ENCODE results near the gene RHOBTB3. TPM values are rescaled to one million over a fixed set of nuclear protein-coding genes. Genes with fewer than 3 reads are reported as not detected.

RHOBTB3 gene
- polyA plus RNA-seq, 1 donor from 2014 or later: 1.9 TPM

DNA sequence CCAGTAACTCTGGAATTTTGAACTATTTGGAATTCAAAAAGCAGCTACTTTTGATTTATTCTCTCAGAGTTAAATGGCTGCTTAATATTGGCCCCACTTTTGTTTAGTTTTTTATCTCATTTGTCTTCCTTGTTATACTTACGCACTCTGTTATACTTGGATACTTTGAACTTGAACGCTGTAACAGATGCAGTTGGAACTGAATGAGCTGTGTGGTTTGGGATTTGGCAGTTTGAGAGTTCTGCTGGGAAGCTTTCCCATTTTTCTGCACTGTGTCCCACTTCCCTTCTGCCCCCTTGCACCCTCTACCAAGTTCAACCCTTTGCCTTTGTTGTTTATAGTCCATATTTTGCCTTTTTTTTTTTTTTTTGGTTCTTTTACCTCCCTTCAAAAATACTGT is 3.8 kb downstream of the RHOBTB3 start:
- Mint-ChIP-seq H3K4me3 (peak overlapping the region in 1 of 4 donors; percentile 28), H3K27ac (no peak overlapping the region), H3K36me3 (peaks cover 1% of the 10 kb centered on the region), H3K27me3 (peaks cover 17% of the 10 kb centered on the region), H3K9me3 (no peaks in the 10 kb centered on the region), H3K4me1 (peaks cover 10 to 18% (median 15%) of the 10 kb centered on the region in 3 donors)

DNA sequence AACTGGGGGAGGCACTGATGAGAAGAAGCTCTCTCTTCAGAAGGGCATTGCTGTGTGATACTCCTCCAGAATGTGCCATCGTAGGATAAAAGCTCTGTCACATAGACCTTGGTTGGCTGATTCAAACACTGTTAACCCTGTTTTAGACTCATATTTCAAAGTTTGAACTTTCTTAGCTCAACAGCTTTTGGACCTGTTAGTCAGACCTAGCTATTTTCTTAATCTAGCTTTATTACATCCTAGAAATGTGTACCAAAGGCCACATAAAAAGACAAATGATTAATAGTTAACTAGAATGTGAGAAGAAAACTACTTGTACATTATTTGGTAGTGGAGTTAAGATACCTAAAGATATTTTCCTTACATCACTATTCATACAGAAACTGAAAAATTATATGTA is 4.3 kb downstream of the RHOBTB3 start:
- Mint-ChIP-seq H3K27ac (no peak overlapping the region), H3K4me3 (no peak overlapping the region), H3K4me1 (peaks cover 8 to 16% (median 13%) of the 10 kb centered on the region in 3 donors), H3K36me3 (peaks cover 1% of the 10 kb centered on the region), H3K9me3 (no peaks in the 10 kb centered on the region), H3K27me3 (peaks cover 13% of the 10 kb centered on the region)

DNA sequence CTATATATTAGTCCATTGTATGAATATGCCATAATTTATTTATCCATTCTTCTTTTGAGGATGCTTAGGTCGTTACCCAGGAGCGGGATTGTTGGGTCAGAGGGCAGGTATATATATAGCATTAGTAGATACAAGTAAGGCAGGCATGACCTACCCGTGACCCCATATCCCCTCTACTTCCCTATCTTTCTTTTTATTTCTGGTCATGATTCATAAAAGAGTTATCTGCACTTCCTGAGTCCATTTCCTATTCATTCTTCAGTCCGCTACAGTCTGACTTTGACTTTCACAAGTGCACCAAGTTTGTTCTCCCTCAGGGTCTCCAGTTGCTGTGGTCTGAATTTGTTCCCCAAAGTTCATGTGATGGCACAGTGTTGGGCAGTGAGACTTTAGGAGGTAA is 6.9 kb downstream of the RHOBTB3 start:
- H3K4me1 Mint-ChIP-seq: peaks cover 2 to 7% (median 5%) of the 10 kb centered on the region in 3 donors
- peak overlapping the region in 1 of 4 donors; percentile 35 for H3K4me3 Mint-ChIP-seq
- no peaks in the 10 kb centered on the region for H3K9me3 Mint-ChIP-seq
- H3K36me3 Mint-ChIP-seq: peaks cover 1% of the 10 kb centered on the region
- H3K27ac Mint-ChIP-seq: no peak overlapping the region
- H3K27me3 Mint-ChIP-seq: peaks cover under 1% of the 10 kb centered on the region

DNA sequence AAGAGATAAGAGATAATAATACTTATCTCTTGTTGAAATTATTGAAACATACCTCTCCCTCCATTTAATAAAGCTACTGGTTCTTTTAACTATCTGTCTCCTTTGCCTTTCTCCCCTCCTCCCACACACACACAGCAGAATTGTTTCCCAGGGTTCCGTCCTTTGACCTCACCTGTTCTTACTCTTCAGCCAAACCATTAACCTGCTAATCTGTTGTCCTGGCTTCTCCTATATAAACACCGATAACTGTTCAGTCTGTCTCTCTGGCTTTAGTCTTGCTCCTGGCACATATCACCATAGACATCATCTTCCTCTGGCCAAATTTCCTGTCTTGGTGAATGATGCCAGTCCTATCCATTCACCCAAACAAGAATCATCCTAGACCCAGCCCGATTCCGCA is 7.7 kb downstream of the RHOBTB3 start:
- no peaks in the 10 kb centered on the region for H3K9me3 Mint-ChIP-seq
- peaks cover 0 to 7% (median 5%) of the 10 kb centered on the region in 3 donors for H3K4me1 Mint-ChIP-seq
- no peak overlapping the region for H3K27ac Mint-ChIP-seq
- no peak overlapping the region for H3K4me3 Mint-ChIP-seq
- H3K36me3 Mint-ChIP-seq: peaks cover 1% of the 10 kb centered on the region
- H3K27me3 Mint-ChIP-seq: no peaks in the 10 kb centered on the region

DNA sequence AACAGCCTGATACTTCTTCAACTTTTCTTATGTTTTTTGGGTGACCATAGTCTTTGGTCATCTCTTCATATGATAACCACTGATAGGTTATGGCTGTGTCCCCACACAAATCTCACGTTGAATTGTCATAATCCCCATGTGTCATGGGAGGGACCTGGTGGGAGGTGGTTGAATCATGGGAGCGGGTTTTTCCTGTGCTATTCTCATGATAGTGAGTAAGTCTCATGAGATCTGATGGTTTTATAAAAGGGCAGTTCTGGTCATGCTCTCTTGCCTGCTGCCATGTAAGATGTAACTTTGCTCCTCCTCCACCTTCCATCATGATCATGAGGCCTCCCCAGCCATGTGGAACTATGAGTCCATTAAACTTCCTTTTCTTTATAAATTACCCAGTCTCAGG is 8.7 kb downstream of the RHOBTB3 start:
- Mint-ChIP-seq H3K4me1 (peaks cover 0 to 7% (median 5%) of the 10 kb centered on the region in 3 donors), H3K9me3 (no peaks in the 10 kb centered on the region), H3K4me3 (no peak overlapping the region), H3K27me3 (no peaks in the 10 kb centered on the region), H3K36me3 (peaks cover 1% of the 10 kb centered on the region), H3K27ac (no peak overlapping the region)

DNA sequence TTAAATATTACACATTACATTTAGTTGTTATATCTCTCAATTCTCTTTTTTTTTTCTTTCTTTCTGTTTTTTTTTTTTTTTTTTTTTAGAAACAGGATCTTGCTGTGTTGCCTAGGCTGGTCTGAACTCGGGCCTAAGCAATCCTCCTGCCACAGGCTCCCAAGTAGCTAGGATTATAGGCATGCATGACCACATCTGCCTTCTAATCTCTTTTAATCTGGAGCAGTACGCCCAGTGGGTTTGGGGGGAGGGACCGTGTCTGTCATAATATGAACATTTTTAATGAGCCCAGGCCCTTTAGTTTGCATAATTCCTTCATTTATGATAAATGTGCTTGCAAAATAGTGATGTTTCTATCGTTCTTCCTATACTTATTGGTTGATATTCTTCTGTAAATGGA is 10.3 kb downstream of the RHOBTB3 start:
- H3K4me1 Mint-ChIP-seq: peaks cover 0 to 7% (median 5%) of the 10 kb centered on the region in 3 donors
- no peaks in the 10 kb centered on the region for H3K9me3 Mint-ChIP-seq
- H3K27ac Mint-ChIP-seq: no peak overlapping the region
- no peaks in the 10 kb centered on the region for H3K27me3 Mint-ChIP-seq
- H3K36me3 Mint-ChIP-seq: peaks cover 1% of the 10 kb centered on the region
- no peak overlapping the region for H3K4me3 Mint-ChIP-seq

DNA sequence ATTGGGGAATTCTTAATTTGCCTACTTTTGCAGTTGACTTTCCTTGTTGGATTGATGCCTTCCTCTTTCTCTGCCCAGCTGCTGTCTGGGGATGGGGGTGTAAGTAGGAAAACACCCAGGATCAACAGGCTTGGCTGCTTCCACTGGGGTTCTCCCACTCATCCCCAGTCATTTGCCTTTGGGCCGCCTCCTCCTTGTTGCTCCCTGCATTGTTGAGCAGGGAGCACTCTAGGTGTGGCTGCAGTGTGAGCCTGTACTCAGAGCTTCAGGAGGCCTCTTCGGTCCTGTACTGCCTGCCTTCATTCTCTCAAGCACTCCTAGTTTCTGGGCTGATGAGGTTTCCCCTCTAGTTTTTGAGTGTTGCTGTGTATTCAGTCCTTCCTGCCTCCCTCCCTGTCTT is 12.1 kb downstream of the RHOBTB3 start:
- Mint-ChIP-seq H3K36me3 (peaks cover 1% of the 10 kb centered on the region), H3K27me3 (no peaks in the 10 kb centered on the region), H3K9me3 (no peaks in the 10 kb centered on the region), H3K4me1 (peaks cover 0 to 4% (median under 1%) of the 10 kb centered on the region in 3 donors), H3K27ac (peak overlapping the region in 1 of 3 donors; percentile 87), H3K4me3 (no peak overlapping the region)

DNA sequence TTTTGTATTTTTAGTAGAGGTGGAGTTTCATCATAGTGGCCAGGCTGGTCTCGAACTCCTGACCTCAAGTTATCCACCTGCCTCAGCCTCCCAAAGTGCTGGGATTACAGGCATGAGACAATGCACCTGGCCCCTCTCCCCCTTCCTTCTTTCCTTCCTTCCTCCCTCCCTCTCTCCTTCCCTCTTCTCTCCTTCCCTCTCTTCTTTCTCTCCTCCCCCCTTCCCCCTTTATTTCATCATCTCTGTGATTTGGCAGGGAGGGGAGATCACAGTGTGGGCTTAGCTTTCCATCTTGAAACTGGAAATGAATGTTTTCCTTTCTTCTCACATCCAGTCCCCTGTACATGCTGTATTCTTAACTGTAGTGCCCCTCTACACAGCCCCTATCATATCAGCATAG is 12.7 kb downstream of the RHOBTB3 start:
- H3K27ac Mint-ChIP-seq: no peak overlapping the region
- H3K9me3 Mint-ChIP-seq: no peaks in the 10 kb centered on the region
- H3K36me3 Mint-ChIP-seq: peaks cover 1% of the 10 kb centered on the region
- peaks cover 0 to 3% (median 0%) of the 10 kb centered on the region in 3 donors for H3K4me1 Mint-ChIP-seq
- no peak overlapping the region for H3K4me3 Mint-ChIP-seq
- H3K27me3 Mint-ChIP-seq: no peaks in the 10 kb centered on the region

DNA sequence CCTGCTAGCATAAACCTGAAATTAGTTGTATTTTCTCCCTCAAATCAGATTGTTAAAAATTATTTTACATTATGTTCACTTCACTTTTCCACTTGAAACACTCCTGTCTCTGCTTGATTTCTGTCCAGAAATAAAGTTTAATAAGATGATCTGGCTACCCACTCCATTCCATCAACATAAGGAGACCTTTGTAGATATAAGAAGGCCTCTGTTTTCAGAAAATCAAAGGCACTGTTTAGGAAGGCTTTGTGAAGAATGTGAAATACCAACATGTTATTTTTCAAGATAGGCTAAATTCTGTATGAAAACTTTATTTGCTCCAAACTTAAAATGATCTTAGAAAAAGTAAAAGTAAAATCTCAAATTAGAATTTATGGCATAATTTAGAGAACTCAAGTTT is 15.1 kb downstream of the RHOBTB3 start:
- Mint-ChIP-seq H3K36me3 (no peaks in the 10 kb centered on the region), H3K9me3 (no peaks in the 10 kb centered on the region), H3K27me3 (no peaks in the 10 kb centered on the region), H3K4me3 (no peak overlapping the region), H3K4me1 (no peaks in the 10 kb centered on the region), H3K27ac (no peak overlapping the region)

DNA sequence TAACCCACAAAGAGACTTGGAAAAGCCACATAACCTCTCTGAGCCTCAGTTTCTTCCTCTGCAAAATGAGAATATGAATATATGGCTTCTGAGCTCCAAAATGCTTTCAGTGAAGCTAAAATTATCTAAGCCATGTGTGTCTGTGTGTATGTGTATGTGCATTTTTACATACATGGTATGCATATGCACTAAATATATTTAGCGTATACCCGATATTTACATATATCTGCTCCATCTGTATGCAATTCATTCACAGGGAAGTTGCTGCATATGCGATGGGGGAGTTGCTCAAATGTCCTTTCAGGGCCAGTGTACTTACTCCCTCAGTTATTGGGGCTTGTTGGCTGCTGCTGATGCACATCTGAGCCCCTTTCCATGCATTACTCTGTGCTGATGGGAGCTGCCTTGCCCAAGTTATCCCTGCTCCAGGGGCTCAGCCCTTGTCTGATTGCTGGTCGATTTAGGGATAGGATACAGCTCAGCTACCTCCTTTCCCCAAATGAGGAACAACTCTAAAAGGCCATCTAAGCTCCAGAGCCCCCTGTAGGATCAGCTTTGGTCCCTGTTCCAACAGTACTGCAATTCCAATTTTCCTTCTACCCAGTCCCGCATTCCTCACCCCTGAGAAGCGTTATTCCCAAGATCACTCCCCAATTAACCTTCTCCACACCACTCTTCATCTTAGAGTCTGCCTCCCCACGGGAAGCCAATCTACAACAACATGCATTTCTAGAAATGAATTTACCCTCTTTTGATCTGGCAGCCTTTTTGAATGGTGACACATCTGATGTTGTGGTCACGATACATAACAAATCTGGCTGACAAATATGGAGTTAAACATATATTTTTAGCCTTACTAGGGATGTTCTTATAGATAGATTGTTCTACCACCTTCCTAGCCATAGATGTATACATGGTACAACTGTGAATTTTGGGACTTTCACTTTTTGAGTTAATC is 15.9 kb downstream of the RHOBTB3 start:
- H3K4me3 Mint-ChIP-seq: no peak overlapping the region
- H3K27ac Mint-ChIP-seq: no peak overlapping the region
- no peaks in the 10 kb centered on the region for H3K9me3 Mint-ChIP-seq

DNA sequence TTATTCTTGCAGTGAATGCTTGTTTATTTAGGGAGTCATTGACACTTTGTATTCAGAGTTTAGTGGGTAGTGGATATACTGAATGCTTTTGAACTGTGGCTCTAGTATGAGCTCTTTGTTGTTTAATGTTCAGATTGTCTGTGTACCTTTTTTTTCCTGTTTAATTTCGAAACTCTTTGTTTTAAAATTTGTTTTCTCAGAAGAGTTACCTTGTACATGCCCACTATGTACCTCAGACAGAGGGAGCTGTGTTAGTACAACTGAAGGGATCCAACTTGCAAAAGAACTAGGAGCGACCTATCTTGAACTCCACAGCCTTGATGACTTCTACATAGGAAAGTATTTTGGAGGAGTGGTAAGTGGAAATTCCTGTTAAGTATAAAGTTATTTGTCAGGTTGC is 17.0 kb downstream of the RHOBTB3 start:
- H3K27me3 Mint-ChIP-seq: no peaks in the 10 kb centered on the region
- H3K27ac Mint-ChIP-seq: no peak overlapping the region
- H3K4me3 Mint-ChIP-seq: no peak overlapping the region
- no peaks in the 10 kb centered on the region for H3K9me3 Mint-ChIP-seq
- no peaks in the 10 kb centered on the region for H3K36me3 Mint-ChIP-seq
- no peaks in the 10 kb centered on the region for H3K4me1 Mint-ChIP-seq

More for the DNA sequence above, 15.9 kb downstream of the RHOBTB3 start:
- Mint-ChIP-seq H3K36me3 (no peaks in the 10 kb centered on the region), H3K27me3 (no peaks in the 10 kb centered on the region), H3K4me1 (no peaks in the 10 kb centered on the region)

DNA sequence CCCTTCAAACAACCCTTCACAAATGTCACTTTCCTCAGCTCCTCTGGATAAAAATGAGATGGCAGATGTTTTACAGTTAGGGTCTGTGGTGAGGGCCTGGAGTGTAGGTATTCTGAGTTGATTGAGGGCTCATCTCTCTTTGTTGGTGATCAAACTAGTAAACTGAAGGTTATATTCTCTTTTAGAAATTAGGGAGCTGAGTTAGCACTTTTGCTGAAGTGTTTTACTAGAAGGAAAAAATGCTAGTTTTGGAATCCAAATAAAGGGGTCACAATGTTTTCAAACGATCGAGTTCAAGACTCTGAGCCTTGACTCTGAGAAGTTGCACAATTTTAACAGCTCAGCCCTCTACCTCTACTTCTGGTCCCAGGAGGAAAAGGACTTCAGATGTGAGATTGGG is 23.4 kb downstream of the RHOBTB3 start:
- Mint-ChIP-seq H3K9me3 (no peaks in the 10 kb centered on the region), H3K36me3 (no peaks in the 10 kb centered on the region), H3K27ac (no peak overlapping the region), H3K4me3 (no peak overlapping the region), H3K4me1 (peaks cover 0 to 2% (median 2%) of the 10 kb centered on the region in 3 donors), H3K27me3 (no peaks in the 10 kb centered on the region)

DNA sequence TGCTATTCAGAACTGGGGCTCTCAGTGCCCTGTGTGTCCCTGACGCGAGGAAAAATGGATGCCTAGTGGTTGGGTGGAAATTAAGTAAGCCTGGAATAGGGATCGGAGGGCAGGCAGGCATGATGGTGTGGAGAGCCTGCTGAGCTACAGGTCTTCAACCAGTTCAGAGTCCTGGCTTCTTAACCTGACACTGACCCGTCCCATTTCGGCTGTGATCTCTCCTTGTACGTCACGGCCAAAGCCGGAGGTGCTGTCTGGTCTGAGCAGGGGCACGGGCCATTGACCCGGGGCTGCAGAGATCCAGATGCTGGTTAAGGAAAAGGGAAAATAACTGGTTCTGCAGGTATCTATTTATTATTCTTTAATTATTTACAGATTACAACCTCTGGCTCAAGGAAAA is 27.9 kb downstream of the RHOBTB3 start:
- peaks cover 1% of the 10 kb centered on the region for H3K36me3 Mint-ChIP-seq
- no peak overlapping the region for H3K27ac Mint-ChIP-seq
- H3K27me3 Mint-ChIP-seq: no peaks in the 10 kb centered on the region
- H3K9me3 Mint-ChIP-seq: no peaks in the 10 kb centered on the region
- no peak overlapping the region for H3K4me3 Mint-ChIP-seq
- peaks cover 28 to 36% (median 35%) of the 10 kb centered on the region in 3 donors for H3K4me1 Mint-ChIP-seq

DNA sequence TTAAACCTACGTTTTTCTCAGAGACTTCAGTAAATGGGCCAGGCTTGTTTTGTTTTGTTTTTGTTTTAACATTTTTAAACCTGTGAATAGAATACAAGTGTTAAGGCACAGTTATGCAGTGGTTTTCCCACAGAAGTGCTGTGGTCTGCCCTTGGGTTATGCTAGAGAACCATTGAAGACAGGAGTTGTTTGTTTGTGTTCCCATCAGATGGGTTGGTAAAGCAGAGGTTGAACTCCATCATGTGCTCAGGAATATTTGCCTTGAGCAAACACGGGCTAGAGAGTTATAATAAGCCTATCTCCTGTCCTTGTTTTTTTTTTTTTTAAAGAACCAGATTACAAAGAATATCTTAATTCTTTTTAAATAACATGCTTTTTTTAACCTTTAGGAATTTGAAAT is 28.5 kb downstream of the RHOBTB3 start:
- Mint-ChIP-seq H3K4me1 (peaks cover 28 to 36% (median 35%) of the 10 kb centered on the region in 3 donors), H3K4me3 (peak overlapping the region in 1 of 4 donors; percentile 91), H3K27me3 (no peaks in the 10 kb centered on the region), H3K36me3 (peaks cover 1% of the 10 kb centered on the region), H3K9me3 (no peaks in the 10 kb centered on the region), H3K27ac (no peak overlapping the region)

DNA sequence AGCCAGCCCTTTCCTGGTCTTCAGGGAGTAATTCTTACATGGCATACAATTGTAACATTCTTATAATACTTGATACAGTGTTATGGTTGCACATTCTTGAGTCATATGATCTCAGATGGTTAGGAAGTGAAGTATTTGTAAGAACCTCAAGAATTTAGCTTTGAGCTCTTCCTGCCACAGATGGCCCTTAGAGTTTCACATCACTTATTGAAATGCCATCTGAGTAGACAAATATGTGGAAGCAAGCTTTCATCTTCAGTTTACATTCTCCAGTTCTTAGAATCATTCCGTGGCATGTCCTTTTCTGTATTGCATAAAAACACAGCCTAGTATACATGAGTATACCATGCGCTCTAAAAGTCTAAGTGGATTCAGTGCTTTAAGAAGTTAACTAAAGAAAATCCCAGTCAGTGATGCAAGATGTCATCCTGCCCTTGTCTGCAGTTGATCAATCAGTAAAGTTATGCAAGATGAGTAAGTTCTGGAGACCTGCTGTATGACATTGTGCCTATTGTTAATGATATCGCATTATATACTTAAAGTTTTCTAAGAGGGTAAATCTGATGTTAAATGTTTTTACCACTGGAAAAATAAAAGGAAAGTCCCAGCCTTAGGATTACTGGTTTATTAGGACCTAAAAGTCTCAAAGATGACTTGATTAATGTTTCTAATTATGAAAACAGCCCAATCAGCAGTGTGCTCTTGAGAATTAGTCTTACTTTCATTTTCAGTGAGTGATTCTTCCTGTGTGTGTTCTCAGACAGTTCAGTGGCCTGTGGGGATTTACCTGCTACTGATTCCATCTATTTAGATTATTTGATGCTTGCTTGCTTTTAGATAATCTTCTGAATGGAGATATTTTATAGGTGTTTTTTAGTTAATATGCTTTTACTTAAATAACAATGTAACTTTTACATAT is 29.4 kb downstream of the RHOBTB3 start:
- peaks cover 28 to 36% (median 35%) of the 10 kb centered on the region in 3 donors for H3K4me1 Mint-ChIP-seq
- H3K9me3 Mint-ChIP-seq: no peaks in the 10 kb centered on the region
- H3K27ac Mint-ChIP-seq: peak overlapping the region; percentile 83 to 93 (median 90)
- H3K4me3 Mint-ChIP-seq: peak overlapping the region; percentile 83 to 91 (median 88)
- no peaks in the 10 kb centered on the region for H3K27me3 Mint-ChIP-seq
- H3K36me3 Mint-ChIP-seq: peaks cover 1% of the 10 kb centered on the region
